GM12873 (cell line): Measurements from ENCODE around the gene MAGEA8.

Source experiments
- TF ChIP-seq, protein P1 (sequence below): IDR thresholded peaks from 2 replicates; pipeline ENCODE4 v1.5.1; 2012; ENCODE audit warnings: low read depth, mild to moderate bottlenecking, moderate library complexity, low read length, control low read depth; ENCODE audit not compliant: insufficient read depth; ENCODE audit errors: missing control alignments

The MAGEA8 gene

DNA sequence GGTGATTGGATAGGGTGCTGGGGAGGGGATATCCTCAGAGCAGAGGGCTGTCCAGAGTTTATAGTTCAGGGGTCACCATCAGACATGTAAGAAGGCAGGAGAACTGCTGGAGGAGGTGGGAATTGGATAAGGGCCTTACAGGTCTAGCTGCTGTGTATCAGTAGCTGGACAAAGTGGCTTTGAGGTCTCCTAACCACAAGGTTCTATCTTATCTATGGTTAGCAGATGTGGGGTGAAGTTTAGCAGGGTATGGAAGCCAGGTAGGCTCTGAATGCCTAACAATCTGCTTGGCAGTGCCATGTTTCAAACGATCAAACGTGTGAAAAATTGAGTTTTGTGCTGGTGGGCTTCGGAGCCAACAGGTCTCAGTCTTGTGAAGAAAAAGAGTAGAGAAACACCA lies 32.1 kb upstream of the MAGEA8 start:
- TF ChIP-seq, protein P1, sequence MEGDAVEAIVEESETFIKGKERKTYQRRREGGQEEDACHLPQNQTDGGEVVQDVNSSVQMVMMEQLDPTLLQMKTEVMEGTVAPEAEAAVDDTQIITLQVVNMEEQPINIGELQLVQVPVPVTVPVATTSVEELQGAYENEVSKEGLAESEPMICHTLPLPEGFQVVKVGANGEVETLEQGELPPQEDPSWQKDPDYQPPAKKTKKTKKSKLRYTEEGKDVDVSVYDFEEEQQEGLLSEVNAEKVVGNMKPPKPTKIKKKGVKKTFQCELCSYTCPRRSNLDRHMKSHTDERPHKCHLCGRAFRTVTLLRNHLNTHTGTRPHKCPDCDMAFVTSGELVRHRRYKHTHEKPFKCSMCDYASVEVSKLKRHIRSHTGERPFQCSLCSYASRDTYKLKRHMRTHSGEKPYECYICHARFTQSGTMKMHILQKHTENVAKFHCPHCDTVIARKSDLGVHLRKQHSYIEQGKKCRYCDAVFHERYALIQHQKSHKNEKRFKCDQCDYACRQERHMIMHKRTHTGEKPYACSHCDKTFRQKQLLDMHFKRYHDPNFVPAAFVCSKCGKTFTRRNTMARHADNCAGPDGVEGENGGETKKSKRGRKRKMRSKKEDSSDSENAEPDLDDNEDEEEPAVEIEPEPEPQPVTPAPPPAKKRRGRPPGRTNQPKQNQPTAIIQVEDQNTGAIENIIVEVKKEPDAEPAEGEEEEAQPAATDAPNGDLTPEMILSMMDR: no peak

DNA sequence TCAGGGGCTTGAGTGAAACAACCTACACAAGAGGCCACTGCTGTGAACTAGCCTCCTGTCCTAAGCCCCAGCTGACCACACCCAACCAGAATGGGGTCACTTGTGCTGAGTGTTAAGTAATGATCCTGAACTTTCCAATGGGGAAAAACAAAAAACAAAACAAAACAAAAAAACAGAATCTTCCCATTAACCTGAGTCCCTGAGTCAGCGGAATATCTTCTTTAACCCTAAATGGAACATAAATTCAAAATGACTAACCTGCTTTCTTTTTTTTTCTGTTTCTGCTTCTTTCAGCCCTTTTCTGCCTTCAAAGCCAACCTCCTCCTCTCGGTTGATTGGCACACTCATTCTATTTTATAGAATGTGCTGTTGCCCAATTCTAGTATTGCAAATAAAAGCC lies 31.2 kb upstream of the MAGEA8 start:
- TF ChIP-seq, protein P1: no peak

DNA sequence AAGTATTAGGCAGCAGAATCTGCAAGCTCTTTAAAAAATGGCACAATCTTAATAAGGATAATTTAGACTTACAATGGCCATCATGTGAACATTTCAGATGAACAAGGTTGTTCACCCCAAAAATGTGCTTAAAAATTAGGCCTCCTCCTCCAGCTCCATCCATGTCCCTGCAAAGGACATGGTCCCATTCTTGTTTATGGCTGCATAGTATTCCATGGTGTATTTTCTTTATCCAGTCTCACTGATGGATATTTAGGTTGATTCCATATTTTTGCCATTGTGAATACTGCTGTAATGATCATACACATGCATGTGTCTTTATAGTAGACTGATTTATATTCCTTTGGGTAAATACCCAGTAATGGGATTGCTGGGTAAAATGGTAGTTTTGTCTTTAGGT lies 29.1 kb upstream of the MAGEA8 start:
- TF ChIP-seq, protein P1: no peak

GRCh38 chrX:149853925-149854324 lies 27.1 kb upstream of the MAGEA8 start:
- TF ChIP-seq, protein P1: no peak

GRCh38 chrX:149858592-149858991 lies 22.4 kb upstream of the MAGEA8 start:
- TF ChIP-seq, protein P1: no peak

- TF ChIP-seq, protein P1: no peak
Measured at GRCh38 chrX:149860445-149860844, 20.5 kb upstream of the MAGEA8 start.

GRCh38 chrX:149865390-149865789 lies 15.6 kb upstream of the MAGEA8 start:
- TF ChIP-seq, protein P1: no peak
